Keratinocyte (primary cell): ENCODE data around the gene C14orf93. TPM values are rescaled to one million over a fixed set of nuclear protein-coding genes. Genes with fewer than 3 reads are reported as not detected.
A peak's percentile ranks its signal among the peaks of the same experiment; 100 is the strongest.

Experiments used
- DNase-seq: peaks from one replicate; pipeline ENCODE4 v3.0.0-alpha.2; 2011; ENCODE audit warnings: low read depth, missing footprints, low spot score
- FAIRE-seq: peaks from 2 replicates; lab custom pipeline; 2011; peaks lifted over from hg19 to GRCh38; lab: Jason Lieb, UNC
- H2AFZ ChIP-seq: 2 replicates; pipeline ENCODE4 v1.6.0; 2012; ENCODE audit warnings: low read length, control low read depth, inconsistent platforms; ENCODE audit not compliant: control insufficient read depth
- H3K27ac ChIP-seq: 2 replicates; pipeline ENCODE4 v1.5.1; 2011; ENCODE audit warnings: low read length; ENCODE audit not compliant: control insufficient read depth, insufficient read depth
- H3K27me3 ChIP-seq: 3 replicates; pipeline ENCODE4 v1.6.0; 2011; ENCODE audit warnings: low read length; ENCODE audit not compliant: control insufficient read depth, insufficient read depth; ENCODE audit errors: extremely low read depth
- H3K36me3 ChIP-seq, 2 experiments: 2 replicates in 1 of 2; 3 replicates in 1 of 2; pipeline ENCODE4 v1.5.1; 2011; ENCODE audit warnings: low read length in 2 of 2, mild to moderate bottlenecking in 1 of 2; ENCODE audit not compliant: control insufficient read depth in 2 of 2, insufficient read depth in 2 of 2; ENCODE audit errors: extremely low read depth in 1 of 2
- H3K4me1 ChIP-seq: 3 replicates; pipeline ENCODE4 v1.5.1; 2011; ENCODE audit warnings: low read length; ENCODE audit not compliant: control insufficient read depth, insufficient read depth; ENCODE audit errors: extremely low read depth
- H3K4me2 ChIP-seq: 3 replicates; pipeline ENCODE4 v1.6.0; 2011; ENCODE audit warnings: low read depth, low read length; ENCODE audit not compliant: control insufficient read depth, insufficient read depth; ENCODE audit errors: extremely low read depth
- H3K4me3 ChIP-seq, 3 experiments: fragments of 200-600 bp in 1 of 3; sonication (generic) in 1 of 3; 2 replicates in 2 of 3; 3 replicates in 1 of 3; pipeline ENCODE4 v1.5.1; 2011 to 2016; ENCODE audit warnings: low read length in 3 of 3, mild to moderate bottlenecking in 3 of 3, control low read depth in 2 of 3, inconsistent platforms in 1 of 3, low read depth in 1 of 3, mixed read lengths in 1 of 3, mixed run types in 1 of 3, moderate library complexity in 1 of 3; ENCODE audit not compliant: control insufficient read depth in 2 of 3, insufficient read depth in 2 of 3; ENCODE audit errors: extremely low read depth in 1 of 3
- H3K79me2 ChIP-seq: 2 replicates; pipeline ENCODE4 v1.6.0; 2012; ENCODE audit warnings: low read length; ENCODE audit not compliant: control insufficient read depth, insufficient read depth
- H3K9ac ChIP-seq: 3 replicates; pipeline ENCODE4 v1.6.0; 2011; ENCODE audit warnings: low read length; ENCODE audit not compliant: control insufficient read depth, insufficient read depth; ENCODE audit errors: extremely low read depth
- H3K9me1 ChIP-seq: 3 replicates; pipeline ENCODE4 v1.6.0; 2011; ENCODE audit warnings: low read length; ENCODE audit not compliant: control insufficient read depth, insufficient read depth; ENCODE audit errors: extremely low read depth
- H3K9me3 ChIP-seq: 2 replicates; pipeline ENCODE4 v1.5.1; 2012; ENCODE audit warnings: low read depth, low read length; ENCODE audit not compliant: control insufficient read depth
- H4K20me1 ChIP-seq: 3 replicates; pipeline ENCODE4 v1.6.0; 2011; ENCODE audit warnings: low read length; ENCODE audit not compliant: control insufficient read depth, insufficient read depth; ENCODE audit errors: extremely low read depth
- EZH2 ChIP-seq: IDR thresholded peaks from one replicate; pipeline ENCODE4 v1.6.1; 2012; ENCODE audit warnings: inconsistent platforms, mild to moderate bottlenecking, low read length, moderate library complexity
- dilution Hi-C: fragments of 300-500 bp; cut with MboI; formaldehyde crosslinking; loops from one replicate; pipeline ENCODE4 v1.7.0; 2020; ENCODE audit warnings: low sequenced_read_pairs; ENCODE audit not compliant: extremely low pct_ligation_motif_present
- polyA plus RNA-seq, 5 experiments: library from polyadenylated mRNA; depleted of rRNA in 3 of 5; stranded (reverse) in 3 of 5; stranded (forward) in 1 of 5; unstranded in 1 of 5; fragments of >200 nt; gene quantifications; 1 replicate in 1 of 5; 2 replicates in 3 of 5; 3 replicates in 1 of 5; pipeline versions ENCODE4 v1.2.1 to v1.2.3, GENCODE V29; 2011 to 2012; ENCODE audit warnings: missing spikeins in 2 of 5, low read depth in 1 of 5, low replicate concordance in 1 of 5
- TF ChIP-seq, protein P1 (sequence below), 3 experiments: IDR thresholded peaks in 1 of 3; conservative IDR thresholded peaks in 1 of 3; optimal IDR thresholded peaks in 1 of 3; 2 replicates in 2 of 3; 3 replicates in 1 of 3; pipeline versions ENCODE3 to v1.5.1; 2011; ENCODE audit warnings: low read length in 3 of 3, mild to moderate bottlenecking in 3 of 3, moderate library complexity in 2 of 3, control low read depth in 1 of 3, inconsistent platforms in 1 of 3; ENCODE audit not compliant: insufficient read depth in 2 of 3; ENCODE audit errors: extremely low read depth in 1 of 3

Gene C14orf93
- polyA plus RNA-seq, 1 donor (not counting 4 experiments of a cell fraction or from before 2014, with no cell fraction given), result 7.7 TPM

DNA sequence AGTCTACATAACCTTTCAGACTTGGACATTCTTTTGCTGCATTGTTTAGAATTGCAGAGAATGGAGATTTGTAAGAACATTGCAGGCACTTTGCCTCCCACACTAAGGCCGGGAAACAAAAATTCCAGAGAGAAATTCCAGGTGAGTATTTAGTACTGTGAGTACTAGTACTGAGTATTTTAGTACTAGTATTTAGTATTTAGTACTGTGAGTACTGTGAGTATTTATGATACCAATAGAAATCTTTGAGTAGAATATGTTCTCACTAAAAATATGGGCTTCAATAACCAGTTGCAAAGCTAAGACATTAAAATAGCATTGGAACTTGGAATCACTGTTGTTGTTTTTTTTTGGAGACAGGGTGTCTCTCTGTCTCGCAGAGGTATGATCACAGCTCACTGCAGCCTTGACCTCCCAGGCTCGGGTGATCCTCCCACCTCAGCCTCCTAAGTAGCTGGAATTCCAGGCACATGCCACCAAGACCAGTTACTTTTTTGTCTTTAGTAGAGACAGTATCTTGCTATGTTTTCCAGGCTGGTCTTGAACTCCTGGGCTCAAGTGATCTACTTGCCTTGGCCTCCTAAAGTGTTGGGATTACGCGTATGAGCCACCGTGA, 47.8 kb downstream of the C14orf93 start:
- no peaks in the 10 kb centered on the region for H3K79me2 ChIP-seq
- DNase-seq (no peak), FAIRE-seq (no peak)
- H2AFZ ChIP-seq, result no peak overlapping the region
- H3K27ac ChIP-seq, result no peak overlapping the region
- no peaks in the 10 kb centered on the region for H3K36me3 ChIP-seq
- H3K4me3 ChIP-seq, result no peak overlapping the region
- H3K4me1 ChIP-seq, result peaks cover 1% of the 10 kb centered on the region
- H4K20me1 ChIP-seq, result no peaks in the 10 kb centered on the region
- TF ChIP-seq, protein P1, sequence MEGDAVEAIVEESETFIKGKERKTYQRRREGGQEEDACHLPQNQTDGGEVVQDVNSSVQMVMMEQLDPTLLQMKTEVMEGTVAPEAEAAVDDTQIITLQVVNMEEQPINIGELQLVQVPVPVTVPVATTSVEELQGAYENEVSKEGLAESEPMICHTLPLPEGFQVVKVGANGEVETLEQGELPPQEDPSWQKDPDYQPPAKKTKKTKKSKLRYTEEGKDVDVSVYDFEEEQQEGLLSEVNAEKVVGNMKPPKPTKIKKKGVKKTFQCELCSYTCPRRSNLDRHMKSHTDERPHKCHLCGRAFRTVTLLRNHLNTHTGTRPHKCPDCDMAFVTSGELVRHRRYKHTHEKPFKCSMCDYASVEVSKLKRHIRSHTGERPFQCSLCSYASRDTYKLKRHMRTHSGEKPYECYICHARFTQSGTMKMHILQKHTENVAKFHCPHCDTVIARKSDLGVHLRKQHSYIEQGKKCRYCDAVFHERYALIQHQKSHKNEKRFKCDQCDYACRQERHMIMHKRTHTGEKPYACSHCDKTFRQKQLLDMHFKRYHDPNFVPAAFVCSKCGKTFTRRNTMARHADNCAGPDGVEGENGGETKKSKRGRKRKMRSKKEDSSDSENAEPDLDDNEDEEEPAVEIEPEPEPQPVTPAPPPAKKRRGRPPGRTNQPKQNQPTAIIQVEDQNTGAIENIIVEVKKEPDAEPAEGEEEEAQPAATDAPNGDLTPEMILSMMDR (optimal IDR thresholded peaks at IDR 0.05 in 1 of 3, IDR thresholded peaks at IDR 0.05 in 1 of 3, conservative IDR thresholded peaks at IDR 0.05 in 1 of 3; ENCODE audit: extremely low read depth in 1 of 3, insufficient read depth in 2 of 3, low read length in 3 of 3), result no peak
- TF ChIP-seq EZH2, result no peak
- no peaks in the 10 kb centered on the region for H3K9me1 ChIP-seq
- dilution Hi-C loops, result no loop called here
- no peak overlapping the region for H3K9ac ChIP-seq
- no peaks in the 10 kb centered on the region for H3K9me3 ChIP-seq
- H3K4me2 ChIP-seq, result no peak overlapping the region
- H3K27me3 ChIP-seq, result no peaks in the 10 kb centered on the region

DNA sequence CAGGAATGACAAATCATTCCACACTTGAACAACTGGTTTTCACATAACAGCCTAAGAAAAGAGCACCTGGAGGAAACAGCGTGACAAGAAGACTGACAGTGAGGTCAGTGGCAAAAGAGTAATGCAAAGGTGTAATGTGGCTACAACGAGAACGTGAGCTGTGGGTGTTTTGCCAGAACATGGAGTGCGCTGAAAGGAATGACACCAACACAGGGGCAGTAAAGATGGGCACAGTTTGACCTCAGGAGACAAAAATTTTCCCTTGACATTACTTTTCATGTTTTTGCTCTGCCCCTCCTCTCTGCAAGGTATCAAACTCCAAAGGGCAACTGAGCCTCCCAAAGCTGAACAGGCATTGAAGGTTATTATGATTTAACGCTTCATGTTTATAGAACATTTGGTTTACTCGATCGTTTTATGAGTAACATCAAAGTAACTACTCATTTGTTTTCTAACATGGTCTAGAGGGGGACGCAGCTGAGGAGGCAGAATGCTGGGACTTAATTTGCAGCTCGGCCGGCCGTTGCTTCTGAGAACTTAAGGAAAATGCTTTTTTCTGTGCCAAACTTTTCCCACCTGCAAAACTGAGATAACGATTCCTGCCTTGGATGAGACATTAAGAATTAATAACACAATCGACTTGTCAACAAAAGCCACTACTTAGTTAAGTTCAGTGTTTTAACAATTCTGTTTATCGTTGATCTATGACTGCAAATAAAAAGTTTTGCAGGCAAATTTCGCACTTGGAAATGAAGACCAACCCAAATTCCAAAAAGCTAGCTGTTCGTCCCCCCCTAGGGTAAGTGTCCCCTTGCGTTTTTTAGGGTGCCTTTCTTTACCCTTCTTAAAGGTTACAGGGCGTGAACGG, 54.0 kb downstream of the C14orf93 start:
- Histone ChIP-seq H3K9ac (peak overlapping the region; percentile 89), H3K36me3 (peaks cover 0 to 2% of the 10 kb centered on the region in 2 experiments), H3K27ac (peak overlapping the region; percentile 86), H3K4me2 (peak overlapping the region; percentile 95), H3K9me3 (no peaks in the 10 kb centered on the region), H2AFZ (peak overlapping the region; percentile 95), H3K4me3 (peak overlapping the region; percentile 51 to 92 (median 89)), H3K79me2 (no peaks in the 10 kb centered on the region), H3K27me3 (no peaks in the 10 kb centered on the region), H4K20me1 (no peaks in the 10 kb centered on the region), H3K9me1 (no peaks in the 10 kb centered on the region), H3K4me1 (peaks cover 18% of the 10 kb centered on the region)
- FAIRE-seq (peak; percentile 13), DNase-seq (no peak)
- dilution Hi-C loops, result no loop called here
- TF ChIP-seq, protein P1 (optimal IDR thresholded peaks at IDR 0.05 in 1 of 3, IDR thresholded peaks at IDR 0.05 in 1 of 3, conservative IDR thresholded peaks at IDR 0.05 in 1 of 3; ENCODE audit: extremely low read depth in 1 of 3, insufficient read depth in 2 of 3, low read length in 3 of 3), result no peak
- no peak for TF ChIP-seq EZH2
